PC-9 (cell line): ENCODE results near the gene RNASET2. TPM values are rescaled to one million over a fixed set of nuclear protein-coding genes. Genes with fewer than 3 reads are reported as not detected.
A peak's percentile ranks its signal among the peaks of the same experiment; 100 is the strongest.
"Not testable (repeated sequence)": the region's sequence is repeated elsewhere in the genome, so short reads cannot be mapped to it uniquely, and the experiment has no call there.

Experiments
- BruUV-seq: library from RNA; stranded (reverse); fragments of 400-500 nt; replicated peaks from 2 replicates; lab custom pipeline; 2021; lab: Mats Ljungman, UMichigan
- CTCF ChIA-PET: fragments of 300-600 bp; sonication (Branson Sonifier 250); formaldehyde crosslinking; loops from one replicate; lab custom pipeline; 2022; ENCODE audit warnings: antibody characterized with exemption; lab: Charles Lee
- POLR2A ChIA-PET: fragments of 300-600 bp; sonication (Branson Sonifier 250); formaldehyde crosslinking; loops from one replicate; lab custom pipeline; 2022; ENCODE audit warnings: antibody characterized with exemption; ENCODE audit not compliant: unreplicated experiment; lab: Charles Lee
- DNase-seq, 2 experiments: peaks; one replicate each; pipeline versions ENCODE4 v3.0.0 to v3.0.0-alpha.2; 2015 to 2022; ENCODE audit warnings: mixed read lengths in 1 of 2
- H2AFZ ChIP-seq: fragments of 200-600 bp; sonication (generic); 2 replicates; pipeline ENCODE4 v1.8.1; 2017; ENCODE audit warnings: antibody characterized with exemption
- H3F3A ChIP-seq: fragments of 200-600 bp; sonication (generic); 2 replicates; pipeline ENCODE4 v1.8.1; 2017; ENCODE audit warnings: antibody characterized with exemption, mild to moderate bottlenecking, low read depth; ENCODE audit not compliant: insufficient read depth
- H3K27ac ChIP-seq: fragments of 200-600 bp; sonication (generic); 2 replicates; pipeline ENCODE4 v1.6.1; 2016; ENCODE audit warnings: mixed run types
- H3K27me3 ChIP-seq: fragments of 200-600 bp; sonication (generic); 2 replicates; pipeline ENCODE4 v1.6.1; 2016; ENCODE audit warnings: low read depth, mixed run types; ENCODE audit not compliant: insufficient read depth
- H3K36me3 ChIP-seq: fragments of 200-600 bp; sonication (generic); 2 replicates; pipeline ENCODE4 v1.6.1; 2016; ENCODE audit warnings: low read depth, mixed run types
- H3K4me1 ChIP-seq: fragments of 200-600 bp; sonication (generic); replicated peaks from 2 replicates; pipeline ENCODE4 v1.6.1; 2016; ENCODE audit warnings: mixed run types; ENCODE audit not compliant: insufficient read depth
- H3K4me2 ChIP-seq: fragments of 200-600 bp; sonication (generic); 2 replicates; pipeline ENCODE4 v1.6.1; 2017; ENCODE audit warnings: mixed run types
- H3K4me3 ChIP-seq: fragments of 200-600 bp; sonication (generic); 2 replicates; pipeline ENCODE4 v1.6.1; 2016; ENCODE audit warnings: mixed run types
- H3K79me2 ChIP-seq: fragments of 200-600 bp; sonication (generic); 2 replicates; pipeline ENCODE4 v1.6.1; 2017; ENCODE audit warnings: low read depth, mixed run types
- H3K9me2 ChIP-seq: fragments of 200-600 bp; sonication (generic); 2 replicates; pipeline ENCODE4 v1.8.1; 2017; ENCODE audit warnings: mild to moderate bottlenecking; ENCODE audit not compliant: insufficient read depth
- H3K9me3 ChIP-seq: fragments of 200-600 bp; sonication (generic); 2 replicates; pipeline ENCODE4 v1.8.1; 2016; ENCODE audit warnings: low read depth; ENCODE audit not compliant: insufficient read depth
- H4K20me1 ChIP-seq: fragments of 200-600 bp; sonication (generic); 2 replicates; pipeline ENCODE4 v1.8.1; 2017; ENCODE audit not compliant: insufficient read depth
- EZH2 ChIP-seq: fragments of 200-600 bp; sonication (generic); IDR thresholded peaks from 2 replicates; pipeline ENCODE4 v1.8.0; 2017; ENCODE audit warnings: antibody characterized with exemption, low read depth
- intact Hi-C: fragments of 100-400 bp; cut with micrococcal nuclease; formaldehyde crosslinking; loops from one replicate; pipeline ENCODE4 v1.10.0; 2022; ENCODE audit not compliant: unreplicated experiment
- total RNA-seq: library from RNA; stranded (reverse); gene quantifications from 2 replicates; pipeline ENCODE4 v1.2.3, GENCODE V29; 2021
- TF ChIP-seq, protein P1 (sequence below): fragments of 200-600 bp; sonication (generic); conservative IDR thresholded peaks from 2 replicates; pipeline ENCODE4 v1.6.1; 2017; ENCODE audit warnings: mixed run types, antibody characterized with exemption, mild to moderate bottlenecking, moderate library complexity

RNASET2 gene
- total RNA-seq, 1 experiment from 2014 or later, result 16.3 TPM

GRCh38 chr6:166900956-166901607 is 55.3 kb downstream of the RNASET2 start:
- Histone ChIP-seq H2AFZ (no peak overlapping the region), H4K20me1 (no peaks in the 10 kb centered on the region), H3K36me3 (no peaks in the 10 kb centered on the region), H3K4me1 (no peaks in the 10 kb centered on the region), H3K27me3 (no peaks in the 10 kb centered on the region), H3K4me2 (no peak overlapping the region), H3K27ac (no peak overlapping the region), H3K9me2 (no peaks in the 10 kb centered on the region), H3K79me2 (no peaks in the 10 kb centered on the region), H3K4me3 (no peak overlapping the region), H3K9me3 (no peaks in the 10 kb centered on the region), H3F3A (no peaks in the 10 kb centered on the region)
- POLR2A ChIA-PET, result no interaction called here
- BruUV-seq, result no TSS peak
- TF ChIP-seq, protein P1, sequence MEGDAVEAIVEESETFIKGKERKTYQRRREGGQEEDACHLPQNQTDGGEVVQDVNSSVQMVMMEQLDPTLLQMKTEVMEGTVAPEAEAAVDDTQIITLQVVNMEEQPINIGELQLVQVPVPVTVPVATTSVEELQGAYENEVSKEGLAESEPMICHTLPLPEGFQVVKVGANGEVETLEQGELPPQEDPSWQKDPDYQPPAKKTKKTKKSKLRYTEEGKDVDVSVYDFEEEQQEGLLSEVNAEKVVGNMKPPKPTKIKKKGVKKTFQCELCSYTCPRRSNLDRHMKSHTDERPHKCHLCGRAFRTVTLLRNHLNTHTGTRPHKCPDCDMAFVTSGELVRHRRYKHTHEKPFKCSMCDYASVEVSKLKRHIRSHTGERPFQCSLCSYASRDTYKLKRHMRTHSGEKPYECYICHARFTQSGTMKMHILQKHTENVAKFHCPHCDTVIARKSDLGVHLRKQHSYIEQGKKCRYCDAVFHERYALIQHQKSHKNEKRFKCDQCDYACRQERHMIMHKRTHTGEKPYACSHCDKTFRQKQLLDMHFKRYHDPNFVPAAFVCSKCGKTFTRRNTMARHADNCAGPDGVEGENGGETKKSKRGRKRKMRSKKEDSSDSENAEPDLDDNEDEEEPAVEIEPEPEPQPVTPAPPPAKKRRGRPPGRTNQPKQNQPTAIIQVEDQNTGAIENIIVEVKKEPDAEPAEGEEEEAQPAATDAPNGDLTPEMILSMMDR, result no peak
- no peak for TF ChIP-seq EZH2
- intact Hi-C loops, result no loop called here
- no peak for DNase-seq
- CTCF ChIA-PET, result no interaction called here

DNA sequence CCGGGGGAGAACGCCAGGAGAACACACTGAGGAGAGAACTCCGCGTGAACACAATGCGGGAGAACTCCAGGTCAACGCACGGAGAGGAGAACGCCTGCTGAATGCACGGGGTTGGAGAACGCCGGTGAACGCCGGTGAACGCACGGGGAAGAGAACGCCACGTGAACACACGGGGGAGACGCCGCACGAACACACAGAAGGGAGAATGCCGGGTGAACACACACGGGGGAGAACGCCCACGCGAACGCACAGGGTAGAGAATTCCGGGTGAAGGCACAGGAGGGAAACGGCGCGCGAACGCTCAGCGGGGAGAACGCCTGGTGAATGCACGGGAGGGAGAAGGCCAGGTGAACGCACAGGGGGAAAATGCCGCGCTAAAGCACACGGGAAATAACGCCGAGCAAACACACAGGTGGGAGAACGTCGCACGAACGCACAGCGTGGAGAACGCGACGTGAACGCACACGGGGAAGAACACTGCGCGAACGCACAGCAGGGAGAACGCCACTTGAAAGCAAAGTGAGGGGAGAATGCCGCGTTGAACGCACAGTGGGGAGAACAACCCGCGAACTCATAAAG is 56.1 kb downstream of the RNASET2 start:
- no peak for DNase-seq
- intact Hi-C loops, result no loop called here
- Histone ChIP-seq H3F3A (peaks cover under 1% of the 10 kb centered on the region; the same call in 1 of the 2 replicates), H3K36me3 (no peaks in the 10 kb centered on the region), H3K4me1 (peaks cover 8% of the 10 kb centered on the region), H3K27ac (no peak overlapping the region), H3K27me3 (no peaks in the 10 kb centered on the region), H3K9me2 (no peaks in the 10 kb centered on the region), H3K79me2 (no peaks in the 10 kb centered on the region), H2AFZ (no peak overlapping the region), H3K4me2 (no peak overlapping the region), H3K4me3 (no peak overlapping the region), H4K20me1 (no peaks in the 10 kb centered on the region), H3K9me3 (no peaks in the 10 kb centered on the region)
- CTCF ChIA-PET, result no interaction called here
- no peak for TF ChIP-seq EZH2
- TF ChIP-seq, protein P1, result no peak
- POLR2A ChIA-PET, result no interaction called here
- BruUV-seq, result no TSS peak

GRCh38 chr6:166898910-166899309 is 57.4 kb downstream of the RNASET2 start:
- intact Hi-C loops, result no loop called here
- Histone ChIP-seq H3K4me3 (no peak overlapping the region), H3K79me2 (no peaks in the 10 kb centered on the region), H3K4me2 (no peak overlapping the region), H3F3A (peaks cover 11% of the 10 kb centered on the region), H3K36me3 (no peaks in the 10 kb centered on the region), H3K27me3 (no peaks in the 10 kb centered on the region), H4K20me1 (no peaks in the 10 kb centered on the region), H3K9me3 (no peaks in the 10 kb centered on the region), H3K4me1 (peaks cover 19% of the 10 kb centered on the region), H3K27ac (no peak overlapping the region), H3K9me2 (no peaks in the 10 kb centered on the region), H2AFZ (no peak overlapping the region)
- no TSS peak for BruUV-seq
- CTCF ChIA-PET, result no interaction called here
- no peak for DNase-seq
- POLR2A ChIA-PET, result no interaction called here
- TF ChIP-seq, protein P1, result no peak
- TF ChIP-seq EZH2, result no peak

DNA sequence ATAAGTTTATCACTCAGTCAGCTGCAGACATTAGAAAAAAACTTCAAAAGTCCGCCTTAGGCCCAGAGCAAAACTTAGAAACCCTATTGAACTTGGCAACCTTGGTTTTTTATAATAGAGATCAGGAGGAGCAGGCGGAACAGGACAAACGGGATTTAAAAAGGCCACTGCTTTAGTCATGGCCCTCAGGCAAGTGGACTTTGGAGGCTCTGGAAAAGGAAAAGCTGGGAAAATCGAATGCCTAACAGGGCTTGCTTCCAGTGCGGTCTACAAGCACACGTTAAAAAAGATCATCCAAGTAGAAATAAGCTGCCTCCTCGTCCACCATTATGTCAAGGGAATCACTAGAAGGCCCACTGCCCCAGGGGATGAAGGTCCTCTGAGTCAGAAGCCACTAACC is 61.7 kb downstream of the RNASET2 start:
- DNase-seq, result peak; percentile 66 to 83
- H3K4me2 ChIP-seq, result peak overlapping the region; percentile 60
- BruUV-seq, H4K20me1 ChIP-seq, H3K9me3 ChIP-seq, H3K79me2 ChIP-seq, POLR2A ChIA-PET, H2AFZ ChIP-seq, H3K36me3 ChIP-seq, H3K4me3 ChIP-seq, H3K9me2 ChIP-seq, CTCF ChIA-PET, H3K27me3 ChIP-seq: not testable (repeated sequence)
- peaks cover 23% of the 10 kb centered on the region for H3K4me1 ChIP-seq
- intact Hi-C loops, result loop anchor here (1.0 to 2.0 kb wide), 2 partner anchors 16 to 46 kb away; no protein-coding TSS in a partner anchor
- peaks cover 11% of the 10 kb centered on the region for H3F3A ChIP-seq
- peak overlapping the region; percentile 46 for H3K27ac ChIP-seq

DNA sequence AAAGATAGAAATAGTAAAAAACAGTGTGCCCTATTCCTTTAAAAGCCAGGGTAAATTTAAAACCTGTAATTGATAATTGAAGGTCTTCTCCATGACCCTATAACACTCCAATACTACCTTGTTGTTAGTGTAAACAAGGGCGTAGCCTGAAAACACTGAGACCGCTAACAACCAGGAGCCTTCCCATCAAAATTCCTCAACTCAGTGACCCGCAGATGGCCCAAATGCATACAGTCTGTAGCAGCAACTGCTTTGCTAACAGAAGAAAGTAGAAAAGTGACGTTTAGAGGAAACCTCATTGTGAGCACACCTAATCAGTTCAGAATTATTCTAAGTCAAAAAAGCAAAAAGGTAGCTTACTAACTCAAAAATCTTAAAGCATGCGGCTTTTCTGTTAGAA is 63.9 kb downstream of the RNASET2 start:
- DNase-seq, intact Hi-C loops, H3K4me2 ChIP-seq, POLR2A ChIA-PET, H3K27me3 ChIP-seq, H3K79me2 ChIP-seq, H3K27ac ChIP-seq, H2AFZ ChIP-seq, H3K36me3 ChIP-seq, H3K9me2 ChIP-seq, H4K20me1 ChIP-seq, H3K4me3 ChIP-seq, BruUV-seq, H3K9me3 ChIP-seq: not testable (repeated sequence)
- Histone ChIP-seq H3F3A (peaks cover 11% of the 10 kb centered on the region), H3K4me1 (peaks cover 23% of the 10 kb centered on the region)
- CTCF ChIA-PET, result interaction anchor here (0.6 kb wide), 1 partner anchor 97 kb away, joined by 3 read pairs; no protein-coding TSS in a partner anchor
